RWPE1 (cell line): Measurements from ENCODE around the gene KLHL9.

ENCODE experiments used
- CTCF ChIA-PET: fragments of 350-600 bp; sonication (Branson Sonifier 250); formaldehyde crosslinking; extraction: SDS; loops from one replicate; lab custom pipeline; 2021; lab: Yijun Ruan, JAX
- POLR2A ChIA-PET: fragments of 400-600 bp; formaldehyde crosslinking; extraction: SDS; loops from one replicate; lab custom pipeline; 2020; ENCODE audit warnings: antibody characterized with exemption; ENCODE audit not compliant: low non-redundant PET; lab: Yijun Ruan, JAX
- DNase-seq: peaks from one replicate; pipeline ENCODE4 v3.0.0; 2012; ENCODE audit warnings: low spot score
- H3K27ac ChIP-seq: fragments of 450-650 bp; 2 replicates; pipeline ENCODE4 v1.5.1; 2017
- CTCF ChIP-seq: fragments of 450-650 bp; conservative IDR thresholded peaks from 2 replicates; pipeline ENCODE4 v1.5.1; 2017; ENCODE audit warnings: low read depth, mild to moderate bottlenecking

The KLHL9 gene

DNA sequence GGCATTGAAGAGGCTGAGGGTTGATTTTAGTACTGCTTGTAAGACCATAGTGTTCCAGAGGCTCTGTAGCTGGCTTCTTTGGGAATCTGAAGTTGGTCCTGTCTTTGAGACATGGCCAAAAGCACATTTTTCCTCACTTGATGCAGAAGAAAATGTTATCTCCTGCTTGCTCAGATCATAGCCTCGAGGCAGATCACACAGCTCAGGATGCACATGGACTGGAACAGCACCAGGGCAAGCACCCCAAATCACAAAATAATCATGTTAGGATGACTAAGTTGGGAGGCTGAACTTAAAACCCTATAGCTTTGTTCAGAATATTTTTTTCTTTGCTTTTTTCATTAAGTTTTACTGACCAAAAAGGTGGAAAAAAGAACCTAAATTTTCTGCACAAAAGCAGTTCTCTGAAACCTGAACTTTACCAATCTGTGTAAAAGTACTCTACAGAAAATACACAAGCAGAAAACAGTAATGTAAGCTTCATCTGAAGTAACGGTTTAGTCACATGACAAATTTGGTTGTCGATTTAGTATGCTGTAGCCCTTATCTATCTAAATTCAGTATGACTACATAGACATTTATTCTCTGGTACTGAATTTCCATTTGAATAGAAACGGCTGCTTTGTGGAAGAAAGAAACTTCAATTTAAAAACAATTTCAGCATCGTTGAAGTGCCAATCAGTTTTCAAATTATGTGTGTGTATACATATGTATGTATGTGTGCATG, 3.4 kb downstream of the KLHL9 start:
- ChIA-PET POLR2A (no interaction called here), CTCF (no interaction called here)
- DNase-seq: no peak
- TF ChIP-seq CTCF: no peak
- H3K27ac ChIP-seq: no peak overlapping the region

DNA sequence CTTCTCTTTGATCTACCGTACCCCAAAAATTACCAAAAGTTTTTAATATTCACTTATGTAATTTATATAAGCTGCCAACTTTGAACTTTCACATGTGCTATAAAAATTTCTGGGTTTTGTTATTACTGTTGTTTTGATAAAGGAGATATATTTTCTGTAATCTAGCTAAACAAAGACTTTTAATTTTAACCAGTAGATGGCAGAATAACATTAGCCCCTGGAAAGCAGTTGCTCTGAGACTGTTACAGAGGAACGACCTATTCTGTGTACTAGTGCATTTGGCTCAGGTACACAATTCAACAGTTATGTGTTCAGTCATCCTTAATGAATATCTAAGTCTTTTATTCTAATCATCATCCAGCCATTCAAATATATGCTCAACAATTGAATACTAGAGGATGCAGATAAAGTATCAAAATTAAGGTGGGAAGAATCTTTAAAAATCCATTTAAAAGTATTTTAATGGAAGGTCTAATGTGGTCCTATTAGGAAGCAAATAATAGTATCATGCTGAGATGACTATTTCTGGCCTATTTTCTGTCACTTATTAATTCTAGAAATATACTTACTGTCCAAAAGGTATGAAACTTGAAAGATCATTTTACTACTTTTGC, 8.6 kb downstream of the KLHL9 start:
- DNase-seq: peak; percentile 42
- ChIA-PET CTCF (interaction anchor here (0.6 to 1.8 kb wide), 7 partner anchors 48 to 611 kb away, joined by 3 to 8 read pairs (median 3); no protein-coding TSS in a partner anchor), POLR2A (no interaction called here)
- peak; percentile 89 for TF ChIP-seq CTCF
- H3K27ac ChIP-seq: no peak overlapping the region

DNA sequence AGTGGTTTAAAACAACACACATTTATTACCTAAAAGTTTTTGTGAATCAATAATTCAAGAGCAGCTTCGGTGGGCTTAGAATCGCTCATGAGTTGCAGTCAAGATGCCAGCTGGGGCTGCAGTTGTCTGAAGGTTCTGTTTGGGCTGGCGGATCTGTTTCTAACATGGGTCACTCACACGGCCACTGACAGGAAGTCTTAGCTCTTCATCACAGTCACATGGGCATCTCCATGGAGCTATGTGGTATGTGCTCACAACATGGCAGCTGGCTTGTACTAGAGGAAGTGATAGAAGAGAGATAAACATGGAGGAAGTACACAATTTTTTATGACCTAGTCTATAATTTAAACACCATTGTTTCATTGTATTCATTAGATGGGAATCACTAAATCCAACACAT, 11.2 kb downstream of the KLHL9 start:
- no peak for TF ChIP-seq CTCF
- ChIA-PET POLR2A (no interaction called here), CTCF (interaction anchor here (0.5 to 1.5 kb wide), 2 partner anchors 30 to 110 kb away, joined by 3 to 5 read pairs; no protein-coding TSS in a partner anchor)
- DNase-seq: no peak
- H3K27ac ChIP-seq: no peak overlapping the region

DNA sequence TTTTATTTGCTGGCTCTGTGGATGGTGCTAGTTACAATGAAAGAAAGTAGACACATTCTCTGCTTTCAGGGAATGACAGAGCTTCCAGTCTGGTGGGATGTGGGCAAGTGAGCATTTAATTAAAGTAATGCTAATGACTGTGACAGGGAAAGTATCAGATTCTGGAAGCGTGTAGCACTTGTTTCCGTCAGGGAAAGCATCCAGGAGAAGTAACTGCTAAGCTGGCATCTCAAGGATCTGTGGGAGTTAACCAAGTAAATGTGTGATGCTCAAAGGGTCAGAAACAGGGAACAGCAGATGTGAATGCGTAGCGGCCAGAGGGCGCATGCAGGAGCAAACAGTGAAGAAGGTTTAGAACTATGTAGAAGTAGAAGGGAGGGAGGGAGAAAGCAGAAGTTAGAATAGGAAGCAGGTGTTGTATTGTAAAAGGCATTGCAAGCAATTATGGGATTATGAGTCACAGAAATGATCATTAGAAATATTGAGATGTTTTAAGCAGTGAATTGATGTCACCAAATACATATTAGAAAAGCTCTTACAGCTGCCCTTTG, 12.2 kb downstream of the KLHL9 start:
- no peak overlapping the region for H3K27ac ChIP-seq
- no peak for DNase-seq
- ChIA-PET CTCF (interaction anchor here (0.7 to 1.5 kb wide), 2 partner anchors 112 to 231 kb away, joined by 5 read pairs; no protein-coding TSS in a partner anchor), POLR2A (no interaction called here)
- no peak for TF ChIP-seq CTCF

DNA sequence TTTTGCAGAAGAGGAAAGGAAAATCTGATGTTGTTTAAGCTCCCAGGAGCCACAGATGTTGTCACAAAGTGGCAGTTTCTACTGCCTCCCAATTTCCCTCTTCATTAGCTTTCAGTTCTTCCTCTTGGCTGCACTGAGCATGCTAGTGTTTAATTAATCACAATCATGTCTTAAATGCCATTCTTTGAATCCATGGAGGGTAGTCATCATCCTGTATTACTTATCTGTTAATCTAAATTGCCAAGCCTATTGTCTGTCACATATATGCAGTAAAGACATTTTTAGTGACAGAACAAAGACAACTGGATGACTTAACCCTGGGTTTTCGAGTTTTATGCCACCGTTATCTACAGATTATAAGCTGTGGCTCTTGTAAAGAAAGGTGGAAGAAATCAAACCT, 14.7 kb downstream of the KLHL9 start:
- ChIA-PET POLR2A (no interaction called here), CTCF (no interaction called here)
- no peak for TF ChIP-seq CTCF
- no peak overlapping the region for H3K27ac ChIP-seq
- no peak for DNase-seq
